ENCODE data around the gene PTPN20. TPM values are rescaled to one million over a fixed set of nuclear protein-coding genes. Genes with fewer than 3 reads are reported as not detected.
"Not testable (repeated sequence)": the region's sequence is repeated elsewhere in the genome, so short reads cannot be mapped to it uniquely, and the experiment has no call there.

PTPN20 gene
- total RNA-seq, 1 experiment from 2014 or later: not detected

DNA sequence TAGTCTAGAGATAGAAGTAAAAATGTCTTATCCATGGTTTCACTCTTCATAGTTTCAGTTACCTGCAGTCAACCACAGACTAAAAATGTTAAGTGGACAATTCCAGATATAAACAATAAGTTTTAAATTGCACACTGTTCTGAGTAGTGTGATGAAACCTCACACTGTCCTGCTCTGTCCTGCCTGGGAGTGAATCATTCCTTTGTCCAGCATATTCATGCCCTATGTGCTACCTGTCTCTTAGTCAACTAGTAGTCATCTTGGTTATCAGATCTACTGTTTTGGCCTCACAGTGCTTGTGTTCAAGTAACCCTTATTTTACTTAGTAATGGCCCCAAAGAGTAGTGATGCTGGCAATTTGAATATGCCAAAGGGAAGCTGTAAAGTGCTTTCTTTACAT is 49.5 kb downstream of the PTPN20 start:
- DNase-seq (ENCODE audit: low spot score): not testable (repeated sequence)

- DNase-seq (ENCODE audit: low spot score): not testable (repeated sequence)
Observed at GRCh38 chr10:46963356-46963755, 52.1 kb downstream of the PTPN20 start.

GRCh38 chr10:46967013-46967412 is 55.8 kb downstream of the PTPN20 start:
- DNase-seq (ENCODE audit: low spot score): not testable (repeated sequence)

DNA sequence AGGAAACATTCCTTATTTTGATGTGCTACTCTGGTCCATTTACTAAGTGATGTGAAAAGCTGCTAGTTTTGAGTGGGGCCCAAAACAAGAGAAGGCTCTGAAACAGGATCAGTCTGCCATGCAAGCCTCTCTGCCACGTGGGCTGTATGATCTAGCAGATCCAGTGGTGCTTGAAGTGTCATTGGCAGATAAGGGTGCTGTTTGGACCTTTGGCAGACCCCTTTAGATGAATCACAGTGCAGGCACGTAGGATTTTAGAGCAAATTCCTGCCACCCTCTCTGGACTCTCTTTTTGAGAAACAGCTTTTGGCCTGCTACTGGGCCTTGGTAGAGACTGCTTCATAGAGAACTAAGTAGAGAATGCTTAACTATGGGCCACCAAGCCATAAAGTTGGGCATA is 69.0 kb downstream of the PTPN20 start:
- not testable (repeated sequence) for DNase-seq (ENCODE audit: low spot score)

DNA sequence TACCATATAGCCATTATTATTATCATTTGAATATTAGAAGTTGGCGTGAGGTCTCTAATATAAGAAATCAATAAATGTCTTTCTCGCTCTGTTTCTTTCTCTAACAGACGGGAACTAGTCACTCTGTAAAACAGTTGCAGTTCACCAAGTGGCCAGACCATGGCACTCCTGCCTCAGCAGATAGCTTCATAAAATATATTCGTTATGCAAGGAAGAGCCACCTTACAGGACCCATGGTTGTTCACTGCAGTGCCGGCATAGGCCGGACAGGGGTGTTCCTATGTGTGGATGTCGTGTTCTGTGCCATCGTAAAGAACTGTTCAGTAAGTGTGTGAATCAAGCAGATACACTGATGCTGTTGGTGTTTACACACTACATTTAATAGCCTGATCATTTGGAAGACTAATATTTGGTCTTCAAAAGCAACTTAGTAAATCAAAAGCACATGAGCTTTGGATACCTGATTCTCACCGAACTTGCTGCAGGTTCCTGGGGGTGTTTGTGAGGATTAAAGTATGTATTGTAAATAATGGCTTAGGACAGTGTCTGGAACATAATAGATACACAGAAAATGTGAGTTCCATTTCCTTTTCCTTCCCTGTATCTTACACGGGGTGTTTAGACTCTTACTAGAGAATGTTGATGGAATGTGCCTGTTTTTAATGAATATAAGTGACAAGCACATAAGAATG is 76.2 kb downstream of the PTPN20 start:
- not testable (repeated sequence) for DNase-seq (ENCODE audit: low spot score)

- DNase-seq (ENCODE audit: low spot score): peak; percentile 55
Observed at GRCh38 chr10:46992803-46993561, 81.8 kb downstream of the PTPN20 start.

GRCh38 chr10:46995234-46995633 is 84.0 kb downstream of the PTPN20 start:
- no peak for DNase-seq (ENCODE audit: low spot score)

DNA sequence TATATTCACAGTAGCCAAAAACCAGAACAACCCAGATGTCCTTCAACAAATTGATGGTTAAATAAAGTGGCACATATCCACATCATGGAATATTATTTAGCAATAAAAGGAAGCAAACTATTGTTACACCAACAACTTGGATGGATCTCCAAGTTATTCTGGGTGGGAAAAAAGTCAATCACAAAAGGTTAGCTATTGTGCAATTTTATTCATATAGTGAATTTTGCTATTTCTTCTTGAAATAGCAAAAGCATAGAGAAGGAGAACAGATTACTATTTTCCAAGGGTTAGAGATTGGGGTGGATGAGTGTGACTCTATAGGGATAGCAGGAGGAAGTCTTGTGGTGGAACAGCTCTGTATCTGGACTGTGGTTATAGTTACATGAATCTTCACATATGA is 87.0 kb downstream of the PTPN20 start:
- DNase-seq (ENCODE audit: low spot score): no peak

- DNase-seq (ENCODE audit: low spot score): no peak
Observed at GRCh38 chr10:46998595-46998994, 87.4 kb downstream of the PTPN20 start.

GRCh38 chr10:46999217-46999616 is 88.0 kb downstream of the PTPN20 start:
- DNase-seq (ENCODE audit: low spot score): no peak

- DNase-seq (ENCODE audit: low spot score): no peak
Observed at GRCh38 chr10:47008769-47009168, 97.5 kb downstream of the PTPN20 start.

GRCh38 chr10:47009215-47009838 is 98.1 kb downstream of the PTPN20 start:
- no peak for DNase-seq (ENCODE audit: low spot score)

GRCh38 chr10:47010036-47010435 is 98.8 kb downstream of the PTPN20 start:
- DNase-seq (ENCODE audit: low spot score): no peak

DNA sequence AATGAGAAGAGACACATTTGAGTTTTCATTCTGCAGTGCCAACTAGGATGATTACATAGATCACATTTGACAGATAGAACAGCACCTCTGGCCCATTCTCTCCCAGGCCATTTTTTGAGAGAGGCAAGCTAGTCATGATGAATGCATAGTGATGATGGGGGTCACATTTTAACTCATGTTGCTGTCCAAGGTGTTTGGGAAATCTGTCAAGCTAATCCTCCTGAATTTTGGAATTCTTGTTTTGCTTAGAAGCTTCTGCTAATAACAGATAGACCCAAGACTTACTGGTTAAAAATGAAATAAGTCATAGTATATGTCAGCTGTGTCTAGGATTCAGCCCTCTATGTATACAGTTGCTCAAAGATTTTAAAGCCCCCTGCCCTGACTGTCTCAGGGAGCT is 101.0 kb downstream of the PTPN20 start:
- DNase-seq (ENCODE audit: low spot score): no peak

DNA sequence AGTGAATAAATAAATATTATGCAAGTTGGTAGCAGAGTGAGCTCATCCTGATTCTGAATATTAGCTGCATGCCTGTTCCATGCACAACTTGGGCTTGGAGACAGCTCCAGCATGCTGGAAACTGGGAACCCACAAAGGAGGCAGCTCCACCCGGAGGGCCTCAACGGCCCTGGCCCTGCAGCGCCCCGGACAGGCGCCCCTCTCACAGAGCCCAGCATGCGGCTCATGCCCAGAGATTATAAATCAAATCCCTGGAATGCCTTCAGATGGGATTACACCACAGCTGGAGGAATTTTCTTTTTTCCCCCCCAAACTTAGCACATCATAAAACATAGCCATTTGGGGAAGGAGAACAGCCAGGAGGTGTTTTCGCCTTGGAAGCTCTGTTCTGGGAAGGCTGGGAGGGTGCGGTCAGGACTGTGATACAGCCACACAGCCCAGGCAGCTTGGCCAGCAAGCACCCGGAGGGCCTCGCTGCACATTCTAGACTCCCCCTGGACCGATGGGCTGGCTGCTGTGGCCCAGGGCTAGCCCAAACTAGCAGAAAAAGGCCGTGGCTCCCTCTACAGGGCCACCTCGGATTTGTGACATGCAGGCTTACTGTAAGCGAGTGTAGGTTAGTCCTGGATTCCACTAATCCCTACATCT is 102.4 kb downstream of the PTPN20 start:
- DNase-seq (ENCODE audit: low spot score): no peak

DNA sequence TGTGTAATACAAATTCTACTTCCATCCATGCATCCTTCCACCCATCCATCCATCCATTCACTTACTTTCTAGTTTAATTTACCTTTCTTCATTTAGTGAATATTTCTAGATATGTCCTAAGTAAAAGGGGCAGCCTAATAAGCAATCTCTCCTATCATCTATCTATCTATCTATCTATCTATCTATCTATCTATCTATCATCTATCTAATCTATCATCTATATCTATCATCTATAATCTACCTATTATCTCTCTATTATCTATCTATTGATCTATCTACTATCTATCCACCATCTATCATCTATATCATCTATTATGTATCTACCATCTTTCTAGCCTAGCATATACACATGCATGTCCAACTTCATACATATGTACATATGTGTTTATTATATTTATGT is 104.2 kb downstream of the PTPN20 start:
- DNase-seq (ENCODE audit: low spot score): no peak

GRCh38 chr10:47016564-47016963 is 105.3 kb downstream of the PTPN20 start:
- DNase-seq (ENCODE audit: low spot score): no peak

DNA sequence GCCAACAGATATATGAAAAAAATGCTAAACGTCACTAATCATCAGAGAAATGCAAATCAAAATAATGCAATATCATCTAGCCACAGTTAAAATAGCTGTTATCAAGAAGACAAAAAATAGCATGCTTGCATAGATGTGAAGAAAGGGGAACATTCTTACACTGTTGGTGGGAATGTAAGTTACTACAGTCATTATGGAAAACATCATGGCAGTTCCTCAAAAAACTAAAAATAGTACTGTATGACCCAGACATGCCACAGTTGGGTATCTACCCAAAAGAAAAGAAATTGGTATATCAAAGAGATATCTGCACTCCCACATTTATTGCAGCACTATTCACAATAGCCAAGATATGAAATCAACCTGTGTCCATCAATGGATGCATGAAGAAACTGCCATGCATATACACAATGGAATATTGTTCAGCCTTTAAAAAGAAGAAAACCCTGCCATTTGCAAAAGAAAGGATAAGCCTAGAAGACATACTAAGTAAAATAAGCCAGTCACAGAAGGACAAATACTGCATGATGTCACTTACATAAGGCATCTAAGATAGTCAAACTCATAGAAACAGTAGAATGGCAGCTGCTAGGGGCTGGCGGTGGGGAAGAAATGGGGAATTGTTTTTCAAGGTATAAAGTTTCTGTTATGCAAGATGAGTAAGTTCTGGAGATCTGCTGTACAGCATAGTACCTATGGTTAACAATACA is 107.0 kb downstream of the PTPN20 start:
- DNase-seq (ENCODE audit: low spot score): no peak

GRCh38 chr10:47019155-47020145 is 108.2 kb downstream of the PTPN20 start:
- DNase-seq (ENCODE audit: low spot score): no peak

DNA sequence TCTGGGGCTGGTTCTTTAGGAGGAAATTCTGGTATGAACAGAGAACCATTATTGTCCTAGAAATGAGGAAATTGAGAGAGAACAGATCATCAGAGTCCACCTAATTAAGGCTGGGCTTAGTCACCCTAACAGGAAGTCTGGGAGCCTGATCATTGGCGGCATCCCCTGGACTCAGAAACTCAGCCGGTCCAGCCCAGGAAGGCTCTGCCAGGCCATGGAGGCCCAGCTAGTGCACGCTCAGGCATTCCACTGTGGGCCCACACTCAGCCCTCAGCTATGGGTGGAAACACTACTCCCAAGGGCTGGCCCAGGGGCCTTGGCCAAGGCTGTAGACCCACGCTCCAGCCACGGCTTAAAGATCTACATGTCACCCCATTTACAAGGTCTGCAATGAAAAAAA is 109.2 kb downstream of the PTPN20 start:
- DNase-seq (ENCODE audit: low spot score): peak; percentile 38
